Measurements from ENCODE around the gene ETS1. TPM values are rescaled to one million over a fixed set of nuclear protein-coding genes. Genes with fewer than 3 reads are reported as not detected.

ETS1 gene
- total RNA-seq, 1 experiment from 2014 or later, result 53.8 TPM

DNA sequence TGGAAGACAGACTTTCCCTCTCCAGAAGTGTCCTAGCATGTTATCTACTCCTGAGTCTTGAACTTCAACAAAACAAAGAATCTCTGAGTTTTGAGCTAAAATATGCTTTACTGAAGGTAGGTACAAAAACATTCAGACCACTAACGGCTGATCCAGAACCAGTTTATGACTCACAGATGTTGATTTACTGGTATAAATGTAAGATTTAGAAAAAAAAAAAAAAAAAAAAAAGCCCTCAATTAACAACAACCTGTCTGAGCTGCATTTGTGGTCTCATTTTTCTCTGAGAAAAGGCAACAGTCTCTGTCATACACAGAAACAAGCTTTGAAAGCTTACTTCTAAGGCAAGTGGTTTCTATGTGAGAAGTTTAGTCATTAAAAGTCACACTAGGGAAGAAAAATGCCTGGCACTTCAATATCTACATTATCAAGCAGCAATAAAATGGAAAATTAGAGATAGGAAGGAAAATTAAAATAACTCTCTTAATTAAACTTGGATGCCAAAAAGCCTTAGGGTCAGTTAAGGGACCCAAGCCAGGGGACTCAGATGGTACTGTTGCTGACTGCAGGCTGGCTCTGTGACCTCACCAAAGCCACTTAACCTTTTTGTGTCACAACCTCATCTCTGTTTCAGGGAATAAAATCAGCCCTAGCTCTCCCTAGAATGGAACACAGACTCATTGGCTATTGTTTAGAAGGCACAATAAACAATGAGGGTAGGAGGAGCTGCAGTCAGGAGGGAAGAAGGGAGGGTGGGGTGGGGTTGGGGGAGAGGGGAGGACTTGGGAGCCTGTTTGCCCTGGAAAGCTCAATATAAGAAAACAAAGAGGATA lies 61.7 kb downstream of the ETS1 start:
- Histone ChIP-seq H3K27ac (peak overlapping the region; percentile 96), H3K27me3 (replicated peaks) (no peaks in the 10 kb centered on the region), H3K4me1 (replicated peaks) (peaks cover 35% of the 10 kb centered on the region), H3K9me3 (replicated peaks) (no peaks in the 10 kb centered on the region), H3K4me3 (no peak overlapping the region), H3K36me3 (peaks cover 4% of the 10 kb centered on the region; the same call in 1 of the 2 replicates)
- DNase-seq (ENCODE audit: low read depth in 1 of 2, low spot score in 2 of 2), result peak in 1 of 2 experiments; percentile 63

DNA sequence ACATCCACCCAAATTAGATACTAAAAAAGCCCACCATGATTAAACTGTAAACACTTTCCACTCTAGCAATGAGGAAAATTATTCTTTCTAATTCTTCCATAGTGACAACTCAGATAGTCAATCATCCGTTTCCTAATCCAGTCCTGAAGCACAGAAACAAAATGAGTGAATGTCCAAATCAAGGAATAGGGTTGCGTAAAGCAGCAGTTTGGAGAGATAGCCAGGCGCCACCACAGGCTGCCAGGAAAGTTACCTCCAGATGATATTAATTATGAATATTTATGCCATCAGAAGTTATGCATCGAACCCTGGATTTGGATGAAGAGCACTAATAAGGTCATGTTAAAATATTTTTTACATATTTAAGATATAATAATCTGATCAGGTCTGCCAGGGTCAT lies 63.2 kb downstream of the ETS1 start:
- Histone ChIP-seq H3K4me1 (replicated peaks) (peaks cover 39% of the 10 kb centered on the region), H3K27me3 (replicated peaks) (no peaks in the 10 kb centered on the region), H3K4me3 (no peak overlapping the region), H3K27ac (peak overlapping the region; percentile 96), H3K9me3 (replicated peaks) (no peaks in the 10 kb centered on the region), H3K36me3 (peaks cover 9% of the 10 kb centered on the region)
- DNase-seq (ENCODE audit: low read depth in 1 of 2, low spot score in 2 of 2), result no peak

GRCh38 chr11:128523641-128524040 lies 63.7 kb downstream of the ETS1 start:
- Histone ChIP-seq H3K27me3 (replicated peaks) (no peaks in the 10 kb centered on the region), H3K4me3 (peak overlapping the region; percentile 76; the same call in 1 of the 2 replicates), H3K27ac (peak overlapping the region; percentile 96), H3K36me3 (peaks cover 12% of the 10 kb centered on the region), H3K4me1 (replicated peaks) (peaks cover 45% of the 10 kb centered on the region), H3K9me3 (replicated peaks) (no peaks in the 10 kb centered on the region)
- DNase-seq (ENCODE audit: low read depth in 1 of 2, low spot score in 2 of 2), result no peak

- DNase-seq (ENCODE audit: low read depth in 1 of 2, low spot score in 2 of 2), result no peak
- Histone ChIP-seq H3K27ac (peak overlapping the region; percentile 96), H3K4me1 (replicated peaks) (peaks cover 51% of the 10 kb centered on the region)
Observed at GRCh38 chr11:128522943-128523518, 64.3 kb downstream of the ETS1 start.

DNA sequence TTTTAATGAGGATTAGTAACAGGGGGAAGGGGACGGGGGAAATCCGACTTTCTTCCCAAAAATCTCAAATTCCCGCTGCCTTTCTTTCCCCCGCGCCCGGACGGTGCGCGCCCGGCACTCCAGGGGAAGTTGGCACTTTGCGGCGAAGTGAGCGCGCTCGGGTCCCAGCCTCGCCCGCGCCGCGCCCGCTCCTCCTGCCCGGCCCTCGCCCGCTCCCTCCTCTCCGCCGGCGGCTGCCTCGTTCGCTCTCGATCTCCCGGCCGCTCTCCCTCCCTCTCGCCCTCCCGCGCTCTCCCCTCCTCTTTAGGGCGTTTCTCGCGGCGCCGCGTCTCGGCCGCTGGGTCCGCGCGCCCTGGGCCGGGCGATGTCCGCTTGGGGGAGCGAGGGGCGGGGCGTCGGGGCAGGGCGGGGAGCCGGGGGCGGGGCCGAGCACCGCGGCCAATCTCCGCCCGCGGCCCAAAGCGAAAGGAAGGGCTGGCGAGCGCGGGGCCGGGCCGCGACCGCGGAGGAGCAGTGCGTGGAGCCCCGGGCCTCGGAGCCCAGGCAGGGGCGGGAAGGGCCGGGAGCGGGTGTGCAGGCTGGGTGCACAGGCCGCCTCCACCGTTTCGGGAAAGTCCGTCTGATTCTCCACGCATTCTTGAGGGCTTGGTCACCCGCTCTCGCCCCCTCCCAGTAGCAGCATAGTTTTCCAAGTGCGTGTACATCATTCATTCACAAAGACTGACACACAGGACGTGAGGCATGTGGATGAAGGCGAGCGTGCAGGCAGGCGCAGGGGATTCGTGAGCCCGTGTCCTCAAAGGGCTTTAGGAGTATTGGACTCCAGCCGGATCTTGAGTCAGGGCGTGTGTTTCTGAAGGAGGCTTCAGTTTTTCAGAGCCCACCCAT lies 65.1 kb downstream of the ETS1 start:
- H3K4me1 ChIP-seq (replicated peaks), result peaks cover 54% of the 10 kb centered on the region

More at GRCh38 chr11:128522943-128523518, 64.3 kb downstream of the ETS1 start:
- H3K4me3 ChIP-seq, result peak overlapping the region; percentile 76
- no peaks in the 10 kb centered on the region for H3K9me3 ChIP-seq (replicated peaks)
- peaks cover 12% of the 10 kb centered on the region for H3K36me3 ChIP-seq
- H3K27me3 ChIP-seq (replicated peaks), result no peaks in the 10 kb centered on the region

GRCh38 chr11:128521682-128522054 lies 65.7 kb downstream of the ETS1 start:
- DNase-seq (ENCODE audit: low read depth in 1 of 2, low spot score in 2 of 2), result no peak

More for the DNA sequence above, 65.1 kb downstream of the ETS1 start:
- Histone ChIP-seq H3K4me3 (peak overlapping the region; percentile 76), H3K9me3 (replicated peaks) (no peaks in the 10 kb centered on the region), H3K27ac (peak overlapping the region; percentile 96), H3K36me3 (peaks cover 12% of the 10 kb centered on the region), H3K27me3 (replicated peaks) (no peaks in the 10 kb centered on the region)
- peak; percentile 93 to 94 for DNase-seq (ENCODE audit: low read depth in 1 of 2, low spot score in 2 of 2)

DNA sequence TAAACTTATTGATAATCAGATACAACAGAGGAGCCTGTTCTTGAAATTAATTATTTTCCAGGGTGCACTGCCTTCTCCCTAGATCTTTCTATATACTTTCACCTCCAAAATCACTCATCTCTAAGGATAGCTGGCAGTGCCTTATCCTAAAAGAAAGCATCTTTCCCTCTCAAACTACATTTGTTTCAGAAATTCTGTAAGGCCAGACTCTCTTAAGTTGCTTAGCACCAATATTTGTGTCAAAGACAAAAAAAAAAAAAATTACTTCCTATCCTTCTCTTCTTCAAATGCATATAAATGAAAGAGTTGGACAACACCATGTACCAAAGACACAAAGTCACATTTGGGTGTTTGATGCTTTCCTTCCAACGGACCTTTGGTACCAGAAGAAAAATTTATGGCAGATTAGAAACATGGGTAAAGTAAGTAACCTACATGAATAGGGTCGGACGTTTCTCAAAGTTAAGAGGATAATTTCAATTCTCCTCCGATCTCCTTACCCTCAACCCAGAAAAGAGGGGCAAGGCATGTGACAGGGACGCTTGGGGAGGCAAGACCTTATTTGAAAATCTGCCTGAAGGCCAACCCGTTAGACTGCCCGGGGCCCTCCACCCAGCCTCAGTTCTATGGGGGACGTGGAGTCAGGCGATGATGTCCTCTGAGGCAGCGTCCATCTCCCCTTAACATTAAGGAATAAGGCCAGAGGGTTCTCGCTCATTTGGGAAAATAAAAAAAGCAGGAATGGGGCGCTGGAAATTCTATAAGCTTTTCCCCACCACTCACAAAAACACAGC lies 66.3 kb downstream of the ETS1 start:
- Histone ChIP-seq H3K9me3 (replicated peaks) (no peaks in the 10 kb centered on the region), H3K4me3 (peak overlapping the region; percentile 76), H3K36me3 (peaks cover 12% of the 10 kb centered on the region), H3K27me3 (replicated peaks) (no peaks in the 10 kb centered on the region), H3K4me1 (replicated peaks) (peaks cover 64% of the 10 kb centered on the region), H3K27ac (peak overlapping the region; percentile 96)
- DNase-seq (ENCODE audit: low read depth in 1 of 2, low spot score in 2 of 2), result no peak

More at GRCh38 chr11:128521682-128522054, 65.7 kb downstream of the ETS1 start:
- Histone ChIP-seq H3K36me3 (peaks cover 12% of the 10 kb centered on the region), H3K9me3 (replicated peaks) (no peaks in the 10 kb centered on the region), H3K27ac (peak overlapping the region; percentile 96), H3K4me1 (replicated peaks) (peaks cover 61% of the 10 kb centered on the region), H3K4me3 (peak overlapping the region; percentile 76), H3K27me3 (replicated peaks) (no peaks in the 10 kb centered on the region)

- H3K36me3 ChIP-seq, result peaks cover 15% of the 10 kb centered on the region
- no peaks in the 10 kb centered on the region for H3K9me3 ChIP-seq (replicated peaks)
- DNase-seq (ENCODE audit: low read depth in 1 of 2, low spot score in 2 of 2), result no peak
- no peaks in the 10 kb centered on the region for H3K27me3 ChIP-seq (replicated peaks)
- H3K4me1 ChIP-seq (replicated peaks), result peaks cover 65% of the 10 kb centered on the region
- peak overlapping the region; percentile 96 for H3K27ac ChIP-seq
- H3K4me3 ChIP-seq, result peak overlapping the region; percentile 76
Observed at GRCh38 chr11:128520206-128520887, 67.0 kb downstream of the ETS1 start.

DNA sequence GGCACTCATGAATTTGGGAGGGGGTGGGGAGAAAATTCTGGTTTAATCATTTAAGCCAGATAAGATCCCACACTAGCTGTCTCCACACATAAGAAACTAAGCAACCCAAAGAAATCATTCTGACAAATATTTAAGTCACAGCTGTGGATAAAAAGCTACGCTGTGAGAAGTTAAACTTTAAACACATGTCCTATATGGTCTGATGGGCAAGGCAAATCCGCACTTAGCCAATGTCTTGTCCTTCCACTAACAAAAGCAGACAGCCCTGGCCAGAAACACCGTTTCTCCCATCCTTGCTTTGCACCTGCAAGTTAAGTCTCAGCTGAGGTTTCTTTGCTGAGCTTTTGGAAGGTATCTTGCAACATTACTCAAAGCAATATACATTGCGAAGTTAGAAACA lies 68.0 kb downstream of the ETS1 start:
- H3K4me1 ChIP-seq (replicated peaks), result peaks cover 65% of the 10 kb centered on the region
- no peaks in the 10 kb centered on the region for H3K27me3 ChIP-seq (replicated peaks)
- DNase-seq (ENCODE audit: low read depth in 1 of 2, low spot score in 2 of 2), result no peak
- no peaks in the 10 kb centered on the region for H3K9me3 ChIP-seq (replicated peaks)
- peak overlapping the region; percentile 76 for H3K4me3 ChIP-seq
- peaks cover 17% of the 10 kb centered on the region for H3K36me3 ChIP-seq
- peak overlapping the region; percentile 64; the same call in 1 of the 2 replicates for H3K27ac ChIP-seq

DNA sequence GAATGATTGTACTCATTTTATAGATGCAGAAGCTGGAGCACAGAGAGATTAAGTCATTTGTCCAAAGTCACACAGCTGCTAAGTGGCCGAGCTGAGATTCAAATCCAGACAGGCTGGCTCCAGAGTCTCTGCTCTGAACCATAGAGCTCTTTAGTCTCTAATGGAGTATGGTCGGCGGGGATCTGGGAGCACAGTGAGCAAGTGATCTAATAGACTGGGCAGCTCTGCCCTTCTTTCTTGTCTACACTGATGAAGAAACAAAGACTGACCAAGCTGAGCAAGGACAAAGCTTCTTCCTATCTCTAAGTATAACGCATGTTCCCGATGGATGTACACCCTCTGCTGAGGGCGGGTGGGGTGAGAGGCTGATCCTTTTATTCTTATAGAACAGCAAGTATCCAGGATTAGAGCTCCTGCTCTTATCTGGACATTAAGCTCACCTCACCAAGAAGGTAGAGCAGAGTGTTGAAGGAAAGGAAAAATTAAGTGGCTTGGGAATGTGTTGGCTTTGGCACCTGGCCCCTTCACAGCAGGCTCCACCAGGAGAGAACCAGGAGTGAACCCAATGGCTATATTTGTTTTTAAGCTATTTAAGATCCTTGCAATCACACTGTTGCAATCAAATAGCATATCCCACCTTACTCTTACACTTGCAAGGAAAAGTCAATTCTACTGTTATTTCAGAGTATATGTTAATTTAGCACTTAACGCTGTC lies 68.7 kb downstream of the ETS1 start:
- DNase-seq (ENCODE audit: low read depth in 1 of 2, low spot score in 2 of 2), result no peak
- Histone ChIP-seq H3K9me3 (replicated peaks) (no peaks in the 10 kb centered on the region), H3K27ac (peak overlapping the region; percentile 64), H3K36me3 (peaks cover 17% of the 10 kb centered on the region), H3K4me1 (replicated peaks) (peaks cover 65% of the 10 kb centered on the region), H3K4me3 (peak overlapping the region; percentile 76), H3K27me3 (replicated peaks) (no peaks in the 10 kb centered on the region)

DNA sequence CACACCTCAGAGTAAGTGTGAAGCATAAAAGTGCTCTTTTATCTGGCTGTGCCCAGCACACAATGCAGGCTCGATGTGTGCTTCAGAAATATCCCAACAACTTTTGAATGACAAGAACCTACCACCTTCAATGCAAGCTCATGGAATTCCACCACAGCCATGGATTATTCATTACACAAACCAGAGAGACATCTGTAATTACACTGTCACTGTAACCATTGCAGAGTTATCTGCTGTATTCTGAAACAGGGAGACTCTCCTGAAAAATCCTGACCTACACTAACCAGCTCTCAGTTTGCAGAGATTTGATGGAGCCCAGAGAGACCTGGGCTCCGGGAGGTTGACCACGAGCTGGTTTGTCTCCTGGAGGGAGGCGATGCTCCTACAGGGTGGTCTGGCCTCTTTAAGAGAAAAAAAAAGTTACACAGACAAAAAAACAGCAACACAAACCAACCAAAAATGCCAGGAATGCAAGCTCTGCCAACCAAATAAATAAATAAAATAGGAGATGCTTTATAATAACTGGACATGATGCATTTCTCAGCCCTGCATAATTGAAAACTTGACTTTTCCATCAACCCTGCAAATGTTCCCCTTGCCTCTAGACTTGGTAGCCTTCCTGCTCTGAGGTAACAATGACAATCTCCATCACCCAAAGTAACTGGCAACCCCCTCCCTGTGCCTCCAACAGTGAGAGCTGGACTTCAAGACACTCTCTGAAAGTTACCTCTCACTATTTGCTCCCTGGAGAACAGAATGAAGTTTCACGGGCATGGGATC lies 69.7 kb downstream of the ETS1 start:
- H3K36me3 ChIP-seq, result peaks cover 26% of the 10 kb centered on the region
- H3K4me1 ChIP-seq (replicated peaks), result peaks cover 56% of the 10 kb centered on the region
- no peaks in the 10 kb centered on the region for H3K9me3 ChIP-seq (replicated peaks)
- H3K27me3 ChIP-seq (replicated peaks), result no peaks in the 10 kb centered on the region
- peak; percentile 78 to 91 for DNase-seq (ENCODE audit: low read depth in 1 of 2, low spot score in 2 of 2)
- H3K27ac ChIP-seq, result peak overlapping the region; percentile 64
- H3K4me3 ChIP-seq, result peak overlapping the region; percentile 76

Measured in SJSA1 (cell line).